K562 (cell line): ENCODE data around the gene KLK1. TPM values are rescaled to one million over a fixed set of nuclear protein-coding genes. Genes with fewer than 3 reads are reported as not detected.
A peak's percentile ranks its signal among the peaks of the same experiment; 100 is the strongest.

Source experiments
- ARID4B ChIP-seq: sonication (generic); formaldehyde crosslinking; IDR thresholded peaks from 2 replicates; pipeline ENCODE4 v1.8.0; 2022; ENCODE audit warnings: mild to moderate bottlenecking, missing genetic modification reagents
- DPF2 ChIP-seq: fragments of 450-650 bp; IDR thresholded peaks from 2 replicates; pipeline ENCODE4 v1.6.1; 2016
- E2F6 ChIP-seq, 2 experiments: IDR thresholded peaks; 2 replicates each; pipeline ENCODE4 v1.6.1; 2011; ENCODE audit warnings: borderline replicate concordance in 1 of 2, control low read depth in 1 of 2, low read depth in 1 of 2, low read length in 1 of 2, mild to moderate bottlenecking in 1 of 2, mixed read lengths in 1 of 2, moderate library complexity in 1 of 2; ENCODE audit not compliant: insufficient read depth in 1 of 2, insufficient read length in 1 of 2, poor library complexity in 1 of 2, severe bottlenecking in 1 of 2; ENCODE audit errors: extremely low read depth in 1 of 2
- ELF4 ChIP-seq: fragments of 450-650 bp; formaldehyde crosslinking; IDR thresholded peaks from 2 replicates; pipeline ENCODE4 v1.4.0; 2022; ENCODE audit warnings: missing genetic modification characterization
- FOXA3 ChIP-seq, 2 experiments: fragments of 450-650 bp in 1 of 2; sonication (generic) in 1 of 2; formaldehyde crosslinking; IDR thresholded peaks in 1 of 2; conservative IDR thresholded peaks in 1 of 2; 2 replicates each; pipeline versions ENCODE4 v1.4.0 to v1.8.0; 2020 to 2022; ENCODE audit warnings: mild to moderate bottlenecking in 2 of 2, missing genetic modification reagents in 1 of 2
- MTA1 ChIP-seq: fragments of 450-650 bp; IDR thresholded peaks from 2 replicates; pipeline ENCODE4 v1.6.1; 2017; ENCODE audit warnings: borderline replicate concordance
- MTA2 ChIP-seq: fragments of 450-650 bp; IDR thresholded peaks from 2 replicates; pipeline ENCODE4 v1.6.1; 2016; ENCODE audit warnings: low read depth
- NFIX ChIP-seq: fragments of 250-450 bp; sonication (Bioruptor Pico); IDR thresholded peaks from 2 replicates; pipeline ENCODE4 v1.4.0; 2020; ENCODE audit warnings: low read depth, mild to moderate bottlenecking, moderate library complexity
- NKRF ChIP-seq: fragments of 450-650 bp; IDR thresholded peaks from 2 replicates; pipeline ENCODE4 v1.6.1; 2016; ENCODE audit warnings: borderline replicate concordance
- SP1 ChIP-seq: sonication (generic); formaldehyde crosslinking; IDR thresholded peaks from 2 replicates; pipeline ENCODE4 v1.8.1; 2022; ENCODE audit warnings: mild to moderate bottlenecking, missing genetic modification reagents
- TEAD1 ChIP-seq, 2 experiments: fragments of 450-650 bp in 1 of 2; sonication (generic) in 1 of 2; formaldehyde crosslinking; IDR thresholded peaks; 2 replicates each; pipeline versions ENCODE4 v1.4.0 to v1.8.0; 2020 to 2022; ENCODE audit warnings: mild to moderate bottlenecking in 2 of 2, missing genetic modification reagents in 1 of 2
- TFAM ChIP-seq: fragments of 250-450 bp; sonication (Bioruptor Pico); conservative IDR thresholded peaks from 2 replicates; pipeline ENCODE4 v1.5.0; 2021; ENCODE audit warnings: mild to moderate bottlenecking, moderate library complexity
- XRCC5 ChIP-seq: fragments of 200-400 bp; formaldehyde crosslinking; IDR thresholded peaks from 2 replicates; pipeline ENCODE4 v1.6.1; 2017; ENCODE audit warnings: low read depth, mild to moderate bottlenecking, low read length
- ZNF263 ChIP-seq: sonication (generic); formaldehyde crosslinking; IDR thresholded peaks from 2 replicates; pipeline ENCODE4 v1.8.0; 2022; ENCODE audit warnings: mild to moderate bottlenecking, missing genetic modification reagents, borderline replicate concordance
- polyA plus RNA-seq, 8 experiments: library from polyadenylated mRNA; depleted of rRNA in 4 of 8; stranded (reverse) in 5 of 8; unstranded in 3 of 8; fragments of >200 nt; fragmentation: Nextera tagmentation in 2 of 8; fragmentation: Illumina TruSeq in 1 of 8; extraction: Ambion mirVana in 2 of 8; extraction: Trizol in 1 of 8; gene quantifications; 2 replicates each; pipeline versions ENCODE4 v1.2.1 to v1.2.3, GENCODE V29; 2011 to 2014; ENCODE audit warnings: inconsistent platforms in 1 of 8, missing spikeins in 1 of 8
- total RNA-seq, 7 experiments: library from RNA; depleted of rRNA in 6 of 7; stranded (reverse); fragments of >200 nt in 6 of 7; fragmentation: Illumina TruSeq in 2 of 7; extraction: Trizol in 2 of 7; gene quantifications; 2 replicates each; pipeline versions ENCODE4 v1.2.1 to v1.2.3, GENCODE V29; 2011 to 2021; ENCODE audit warnings: low replicate concordance in 1 of 7
- TF ChIP-seq, protein P1 (sequence below): sonication (generic); formaldehyde crosslinking; IDR thresholded peaks from 2 replicates; pipeline ENCODE4 v1.8.0; 2022; ENCODE audit warnings: missing genetic modification reagents, mild to moderate bottlenecking, moderate library complexity, borderline replicate concordance
- TF ChIP-seq, protein P2 (sequence below), 2 experiments: fragments of 450-650 bp; IDR thresholded peaks; 2 replicates each; pipeline ENCODE4 v1.6.1; 2016

Gene KLK1
- total and polyA plus RNA-seq, 9 of the 15 experiments (the other 6 are each of a cell fraction or from before 2014, with no cell fraction given), result 0.87 to 15.4 (median 9.1) TPM

DNA sequence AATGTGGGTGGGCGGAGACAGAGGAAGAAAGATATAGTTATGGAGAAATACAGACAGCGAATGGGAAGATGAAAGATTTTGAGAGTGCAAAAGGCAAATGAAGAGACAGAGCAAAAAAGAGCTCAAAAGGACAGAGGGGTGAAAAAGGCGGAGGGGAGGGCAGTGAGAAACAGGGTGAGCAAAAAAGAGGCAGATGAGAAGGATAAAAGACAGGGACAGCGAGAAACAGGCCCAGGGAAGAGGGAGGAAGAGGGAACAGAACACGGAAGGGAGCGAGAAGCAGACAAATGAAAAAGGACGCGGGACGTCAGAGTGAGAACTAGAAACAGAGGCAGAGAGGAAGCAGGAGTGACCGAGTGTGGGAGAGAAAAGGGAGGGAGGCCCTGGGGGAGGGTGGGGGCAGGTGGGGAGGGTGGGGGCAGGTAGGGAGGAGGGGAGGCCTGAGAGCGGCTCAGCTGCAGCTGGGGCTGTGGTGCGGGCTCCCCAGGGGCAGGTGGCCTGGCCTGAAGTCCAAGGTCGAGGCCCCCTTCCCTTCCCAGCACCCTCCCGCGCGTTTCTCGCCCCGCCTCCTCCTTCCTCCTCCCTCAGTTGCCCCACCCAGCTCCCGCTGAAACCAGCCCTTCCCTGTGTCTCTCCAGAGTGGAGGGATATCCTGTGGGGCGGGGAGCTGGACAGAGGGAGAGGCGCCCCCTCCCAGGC is 2.9 kb downstream of the KLK1 start (continued):
- TF ChIP-seq E2F6 (IDR thresholded peaks at IDR 0.05; ENCODE audit: borderline replicate concordance in 1 of 2, extremely low read depth in 1 of 2, insufficient read depth in 1 of 2, insufficient read length in 1 of 2, low read depth in 1 of 2, low read length in 1 of 2, poor library complexity in 1 of 2, severe bottlenecking in 1 of 2), result peak; percentile 92 to 95
- no peak for TF ChIP-seq NFIX (CRISPR knock-in tag)
- 0 out of 4 replicates have a peak, but pooled peaks of 1 of the 2 experiments have one; percentile 8 for TF ChIP-seq FOXA3 (CRISPR knock-in tag; conservative IDR thresholded peaks at IDR 0.05 in 1 of 2, IDR thresholded peaks at IDR 0.05 in 1 of 2)
- peak; percentile 48; the same call in 1 of the 2 replicates for TF ChIP-seq MTA1
- TF ChIP-seq, protein P1, sequence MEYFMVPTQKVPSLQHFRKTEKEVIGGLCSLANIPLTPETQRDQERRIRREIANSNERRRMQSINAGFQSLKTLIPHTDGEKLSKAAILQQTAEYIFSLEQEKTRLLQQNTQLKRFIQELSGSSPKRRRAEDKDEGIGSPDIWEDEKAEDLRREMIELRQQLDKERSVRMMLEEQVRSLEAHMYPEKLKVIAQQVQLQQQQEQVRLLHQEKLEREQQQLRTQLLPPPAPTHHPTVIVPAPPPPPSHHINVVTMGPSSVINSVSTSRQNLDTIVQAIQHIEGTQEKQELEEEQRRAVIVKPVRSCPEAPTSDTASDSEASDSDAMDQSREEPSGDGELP (CRISPR knock-in tag), result peak; percentile 51; the same call in 1 of the 2 replicates
- peak; percentile 38; the same call in 1 of the 2 replicates for TF ChIP-seq SP1 (CRISPR knock-in tag)
- TF ChIP-seq MTA2, result 0 out of 2 replicates have a peak, but pooled peaks have one; percentile 37
- no peak for TF ChIP-seq TFAM
- 0 out of 2 replicates have a peak, but pooled peaks have one; percentile 11 for TF ChIP-seq ARID4B (CRISPR knock-in tag)
- 0 out of 4 replicates have a peak, but pooled peaks of 1 of the 2 experiments have one; percentile 4 for TF ChIP-seq TEAD1 (CRISPR knock-in tag; IDR thresholded peaks at IDR 0.05)
- peak; percentile 57; the same call in 1 of the 2 replicates for TF ChIP-seq ELF4 (CRISPR knock-in tag)
- TF ChIP-seq XRCC5, result no peak
- peak; percentile 86; the same call in 1 of the 2 replicates for TF ChIP-seq ZNF263 (CRISPR knock-in tag)
- TF ChIP-seq NKRF, result peak; percentile 69
- TF ChIP-seq, protein P2, sequence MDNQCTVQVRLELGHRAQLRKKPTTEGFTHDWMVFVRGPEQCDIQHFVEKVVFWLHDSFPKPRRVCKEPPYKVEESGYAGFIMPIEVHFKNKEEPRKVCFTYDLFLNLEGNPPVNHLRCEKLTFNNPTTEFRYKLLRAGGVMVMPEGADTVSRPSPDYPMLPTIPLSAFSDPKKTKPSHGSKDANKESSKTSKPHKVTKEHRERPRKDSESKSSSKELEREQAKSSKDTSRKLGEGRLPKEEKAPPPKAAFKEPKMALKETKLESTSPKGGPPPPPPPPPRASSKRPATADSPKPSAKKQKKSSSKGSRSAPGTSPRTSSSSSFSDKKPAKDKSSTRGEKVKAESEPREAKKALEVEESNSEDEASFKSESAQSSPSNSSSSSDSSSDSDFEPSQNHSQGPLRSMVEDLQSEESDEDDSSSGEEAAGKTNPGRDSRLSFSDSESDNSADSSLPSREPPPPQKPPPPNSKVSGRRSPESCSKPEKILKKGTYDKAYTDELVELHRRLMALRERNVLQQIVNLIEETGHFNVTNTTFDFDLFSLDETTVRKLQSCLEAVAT (IDR thresholded peaks at IDR 0.05), result peak; percentile 84 to 89; a peak in 2 of 4 replicates
- TF ChIP-seq DPF2, result peak; percentile 60
